Esophagus muscularis mucosa (tissue), 4 donors: ENCODE measurements around the gene KATNB1. TPM values are rescaled to one million over a fixed set of nuclear protein-coding genes. Genes with fewer than 3 reads are reported as not detected.

Source experiments
- DNase-seq: peaks from one replicate; pipeline ENCODE4 v3.0.0-alpha.2; 2017; ENCODE audit errors: extremely low spot score
- H3K27ac ChIP-seq, 4 donors: fragments of 200-600 bp; sonication (generic); replicated peaks in 1 of 4; 1 replicate in 3 of 4; 2 replicates in 1 of 4; pipeline ENCODE4 v1.5.1; 2016 to 2019; ENCODE audit warnings: mild to moderate bottlenecking in 1 of 4
- H3K27me3 ChIP-seq, 4 donors: fragments of 200-600 bp; sonication (generic); one replicate each; pipeline versions ENCODE4 v1.5.1 to v1.6.0; 2016 to 2019
- H3K36me3 ChIP-seq, 4 donors: fragments of 200-600 bp; sonication (generic); one replicate each; pipeline ENCODE4 v1.5.1; 2016 to 2019
- H3K4me1 ChIP-seq, 4 donors: fragments of 200-600 bp; sonication (generic); one replicate each; pipeline ENCODE4 v1.5.1; 2016 to 2019
- H3K4me3 ChIP-seq, 4 donors: fragments of 200-600 bp; sonication (generic); 1 replicate in 2 of 4; 2 replicates in 2 of 4; pipeline ENCODE4 v1.5.1; 2016 to 2019; ENCODE audit warnings: mild to moderate bottlenecking in 4 of 4, moderate library complexity in 1 of 4
- H3K9me3 ChIP-seq, 4 donors: fragments of 200-600 bp; sonication (generic); 1 replicate in 3 of 4; 2 replicates in 1 of 4; pipeline ENCODE4 v1.5.1; 2016 to 2019
- CTCF ChIP-seq, 3 experiments: fragments of 200-600 bp in 2 of 3; fragments of 450-650 bp in 1 of 3; sonication (generic) in 2 of 3; IDR thresholded peaks; one replicate each; pipeline ENCODE4 v1.5.1; 2017 to 2019; ENCODE audit warnings: antibody characterized with exemption in 3 of 3, mild to moderate bottlenecking in 2 of 3, moderate library complexity in 1 of 3
- EP300 ChIP-seq: sonication (generic); formaldehyde crosslinking; IDR thresholded peaks from one replicate; pipeline ENCODE4 v1.6.1; 2017; ENCODE audit warnings: antibody characterized with exemption
- POLR2A ChIP-seq: fragments of 450-650 bp; IDR thresholded peaks from one replicate; pipeline ENCODE4 v1.6.1; 2017; ENCODE audit warnings: antibody characterized with exemption, moderate library complexity, mild to moderate bottlenecking, low read depth
- POLR2AphosphoS5 ChIP-seq, 2 donors: sonication (generic); formaldehyde crosslinking; IDR thresholded peaks; one replicate each; pipeline ENCODE4 v1.6.1; 2017; ENCODE audit warnings: antibody characterized with exemption in 2 of 2
- WGBS: methylation state at CpG from one replicate; pipeline ENCODE4 v1.1.5; 2018; 5-methylcytosine and 5-hydroxymethylcytosine counted together
- intact Hi-C: fragments of 100-400 bp; cut with DNase I; formaldehyde crosslinking; loops from one replicate; pipeline ENCODE4 v1.15.1; 2023
- total RNA-seq, 4 donors: library from RNA; depleted of rRNA; stranded (reverse); fragments of >200 nt; gene quantifications; one replicate each; pipeline versions ENCODE4 v1.1.0 to v1.2.1, GENCODE V29; 2016

The KATNB1 gene
- total RNA-seq, 4 donors from 2014 or later: 10.4 to 16.9 (median 15.3) TPM

- intact Hi-C loops: no loop called here
- H3K36me3 ChIP-seq: peaks cover 4 to 82% (median 66%) of the 10 kb centered on the region in 4 donors
- H3K27ac ChIP-seq: no peak overlapping the region
- H3K4me3 ChIP-seq: no peak overlapping the region
- TF ChIP-seq CTCF (IDR thresholded peaks at IDR 0.05) (no peak), POLR2A (no peak), POLR2AphosphoS5 (IDR thresholded peaks at IDR 0.05) (no peak), EP300 (no peak)
- H3K27me3 ChIP-seq: no peaks in the 10 kb centered on the region
- H3K4me1 ChIP-seq: no peaks in the 10 kb centered on the region
- DNase-seq: no peak
- H3K9me3 ChIP-seq: no peaks in the 10 kb centered on the region
- 92% methylated on average over 22 of the region's 24 CpGs for WGBS
Measured at GRCh38 chr16:57750796-57751538, 15.4 kb downstream of the KATNB1 start.

GRCh38 chr16:57751539-57752202, 16.1 kb downstream of the KATNB1 start:
- 79% methylated on average over 13 of the region's 26 CpGs for WGBS
- peaks cover 4 to 83% (median 73%) of the 10 kb centered on the region in 4 donors for H3K36me3 ChIP-seq
- H3K9me3 ChIP-seq: no peaks in the 10 kb centered on the region
- no peaks in the 10 kb centered on the region for H3K4me1 ChIP-seq
- H3K27ac ChIP-seq: no peak overlapping the region
- intact Hi-C loops: no loop called here
- no peak for TF ChIP-seq POLR2AphosphoS5 (IDR thresholded peaks at IDR 0.05)
- TF ChIP-seq CTCF (IDR thresholded peaks at IDR 0.05): no peak
- TF ChIP-seq POLR2A: no peak
- no peak for TF ChIP-seq EP300
- no peak for DNase-seq
- no peak overlapping the region for H3K4me3 ChIP-seq
- H3K27me3 ChIP-seq: no peaks in the 10 kb centered on the region

GRCh38 chr16:57752203-57752580, 16.6 kb downstream of the KATNB1 start:
- no peak overlapping the region for H3K4me3 ChIP-seq
- peaks cover 4 to 80% (median 71%) of the 10 kb centered on the region in 4 donors for H3K36me3 ChIP-seq
- H3K27me3 ChIP-seq: no peaks in the 10 kb centered on the region
- H3K27ac ChIP-seq: no peak overlapping the region
- 93% methylated on average over 5 of the region's 6 CpGs for WGBS
- TF ChIP-seq CTCF (IDR thresholded peaks at IDR 0.05) (no peak), EP300 (no peak), POLR2AphosphoS5 (IDR thresholded peaks at IDR 0.05) (no peak), POLR2A (no peak)
- H3K4me1 ChIP-seq: peaks cover 0 to 4% (median 2%) of the 10 kb centered on the region in 4 donors
- intact Hi-C loops: no loop called here
- H3K9me3 ChIP-seq: no peaks in the 10 kb centered on the region
- DNase-seq: no peak

- intact Hi-C loops: no loop called here
- Histone ChIP-seq H3K9me3 (no peaks in the 10 kb centered on the region), H3K36me3 (peaks cover 4 to 76% (median 67%) of the 10 kb centered on the region in 4 donors), H3K4me1 (peaks cover 0 to 10% (median 8%) of the 10 kb centered on the region in 4 donors), H3K4me3 (no peak overlapping the region), H3K27ac (no peak overlapping the region), H3K27me3 (no peaks in the 10 kb centered on the region)
- no peak for DNase-seq
- no peak for TF ChIP-seq POLR2AphosphoS5 (IDR thresholded peaks at IDR 0.05)
- no peak for TF ChIP-seq CTCF (IDR thresholded peaks at IDR 0.05)
- TF ChIP-seq POLR2A: no peak
- no peak for TF ChIP-seq EP300
- WGBS: 91% methylated on average over 7 of the region's 44 CpGs
Measured at GRCh38 chr16:57752581-57753447, 17.2 kb downstream of the KATNB1 start.
